A673 (cell line): ENCODE results near the gene PCDHAC2. TPM values are rescaled to one million over a fixed set of nuclear protein-coding genes. Genes with fewer than 3 reads are reported as not detected.

ENCODE experiments used
- BruUV-seq: library from RNA; stranded (reverse); fragments of 400-500 nt; replicated peaks from 2 replicates; lab custom pipeline; 2021; lab: Mats Ljungman, UMichigan
- CTCF ChIA-PET: fragments of 300-600 bp; sonication (Branson Sonifier 250); formaldehyde crosslinking; loops from one replicate; lab custom pipeline; 2022; ENCODE audit warnings: antibody characterized with exemption; lab: Charles Lee
- POLR2A ChIA-PET: fragments of 300-600 bp; sonication (Branson Sonifier 250); formaldehyde crosslinking; loops from one replicate; lab custom pipeline; 2022; ENCODE audit warnings: antibody characterized with exemption; ENCODE audit not compliant: low non-redundant PET; lab: Charles Lee
- DNase-seq: peaks from one replicate; pipeline ENCODE4 v3.0.0-alpha.2; 2015; ENCODE audit warnings: low spot score
- H3K27ac ChIP-seq: fragments of 200-600 bp; sonication (generic); 2 replicates; pipeline ENCODE4 v1.5.1; 2016; ENCODE audit warnings: mixed run types, low read depth, mild to moderate bottlenecking, mixed read lengths, antibody characterized with exemption, low read length; ENCODE audit not compliant: poor library complexity, severe bottlenecking
- H3K27me3 ChIP-seq: fragments of 200-600 bp; sonication (generic); replicated peaks from 2 replicates; pipeline ENCODE4 v1.6.1; 2017; ENCODE audit warnings: mixed run types, low read depth, mild to moderate bottlenecking, mixed read lengths, antibody characterized with exemption, low read length; ENCODE audit not compliant: insufficient read depth, poor library complexity
- H3K36me3 ChIP-seq: fragments of 200-600 bp; sonication (generic); 2 replicates; pipeline ENCODE4 v1.6.1; 2016; ENCODE audit warnings: mixed run types, mild to moderate bottlenecking, mixed read lengths, antibody characterized with exemption, low read length; ENCODE audit not compliant: insufficient read depth, poor library complexity, severe bottlenecking
- H3K4me1 ChIP-seq: fragments of 200-600 bp; sonication (generic); 2 replicates; pipeline ENCODE4 v1.6.1; 2017; ENCODE audit warnings: mixed run types, mild to moderate bottlenecking, mixed read lengths, antibody characterized with exemption, low read length; ENCODE audit not compliant: insufficient read depth, poor library complexity, severe bottlenecking
- H3K4me3 ChIP-seq: fragments of 200-600 bp; sonication (generic); 2 replicates; pipeline ENCODE4 v1.5.1; 2016; ENCODE audit warnings: low read depth, mixed run types, mild to moderate bottlenecking, mixed read lengths, low read length; ENCODE audit not compliant: poor library complexity, severe bottlenecking
- H3K9me3 ChIP-seq: fragments of 200-600 bp; sonication (generic); 2 replicates; pipeline ENCODE4 v1.6.1; 2016; ENCODE audit warnings: mixed run types, low read depth, mild to moderate bottlenecking, mixed read lengths, antibody characterized with exemption, low read length; ENCODE audit not compliant: poor library complexity, severe bottlenecking
- CTCF ChIP-seq: fragments of 300-800, 200-600 bp; sonication (generic); conservative IDR thresholded peaks from 2 replicates; pipeline ENCODE4 v1.5.1; 2017; ENCODE audit warnings: low read depth, mild to moderate bottlenecking, antibody characterized with exemption, low read length, moderate library complexity, mixed read lengths
- EZH2 ChIP-seq: fragments of 200-600 bp; sonication (generic); IDR thresholded peaks from 2 replicates; pipeline ENCODE4 v1.6.1; 2017; ENCODE audit warnings: borderline replicate concordance, low read depth, mild to moderate bottlenecking, mixed read lengths, antibody characterized with exemption, low read length; ENCODE audit not compliant: poor library complexity, severe bottlenecking
- intact Hi-C: fragments of 100-400 bp; cut with micrococcal nuclease; formaldehyde crosslinking; loops from one replicate; pipeline ENCODE4 v1.10.0; 2022; ENCODE audit not compliant: unreplicated experiment
- total RNA-seq: library from RNA; stranded (reverse); gene quantifications from 2 replicates; pipeline ENCODE4 v1.2.3, GENCODE V29; 2021

The PCDHAC2 gene
- total RNA-seq, 1 experiment from 2014 or later: 6.8 TPM

- intact Hi-C loops: loop anchor here (1.0 to 5.0 kb wide), 2 partner anchors 35 to 38 kb away; partner anchors contain the start of gene PCDHAC2
- Histone ChIP-seq H3K27me3 (no peaks in the 10 kb centered on the region), H3K36me3 (no peaks in the 10 kb centered on the region), H3K9me3 (no peaks in the 10 kb centered on the region), H3K27ac (peak overlapping the region; percentile 91), H3K4me3 (peak overlapping the region; percentile 38), H3K4me1 (peaks cover 72% of the 10 kb centered on the region)
- POLR2A ChIA-PET: interaction anchor here (1.3 kb wide), 1 partner anchor 38 kb away, joined by 4 read pairs; no protein-coding TSS in a partner anchor
- CTCF ChIA-PET: no interaction called here
- DNase-seq: peak; percentile 98
- TF ChIP-seq EZH2: no peak
- no peak for TF ChIP-seq CTCF
- BruUV-seq: no TSS peak
Measured at GRCh38 chr5:141001844-141002604, 35.7 kb downstream of the PCDHAC2 start.

DNA sequence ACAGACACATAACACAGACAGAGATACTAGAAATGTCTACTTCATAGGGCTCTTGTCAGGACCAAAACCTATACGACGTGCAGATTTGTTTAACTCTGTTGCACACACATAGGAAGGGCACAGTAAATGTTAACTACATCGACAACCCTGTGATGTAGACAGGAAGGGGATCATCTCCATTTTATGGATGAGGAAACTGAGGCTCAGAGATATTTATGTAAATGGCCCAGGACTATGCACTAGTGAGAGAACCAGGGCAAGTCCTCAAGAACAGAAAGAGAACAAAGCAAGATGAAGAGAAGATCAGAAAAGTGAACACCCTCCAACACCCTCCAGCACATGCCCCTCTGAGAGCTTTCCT is 36.3 kb downstream of the PCDHAC2 start:
- BruUV-seq: no TSS peak
- Histone ChIP-seq H3K36me3 (no peaks in the 10 kb centered on the region), H3K4me1 (peaks cover 68% of the 10 kb centered on the region), H3K27ac (peak overlapping the region; percentile 91), H3K4me3 (peak overlapping the region; percentile 38), H3K27me3 (no peaks in the 10 kb centered on the region), H3K9me3 (no peaks in the 10 kb centered on the region)
- DNase-seq: no peak
- ChIA-PET POLR2A (no interaction called here), CTCF (no interaction called here)
- intact Hi-C loops: loop anchor here (1.0 to 5.0 kb wide), 2 partner anchors 35 to 38 kb away; partner anchors contain the start of gene PCDHAC2
- TF ChIP-seq CTCF: no peak
- TF ChIP-seq EZH2: no peak

DNA sequence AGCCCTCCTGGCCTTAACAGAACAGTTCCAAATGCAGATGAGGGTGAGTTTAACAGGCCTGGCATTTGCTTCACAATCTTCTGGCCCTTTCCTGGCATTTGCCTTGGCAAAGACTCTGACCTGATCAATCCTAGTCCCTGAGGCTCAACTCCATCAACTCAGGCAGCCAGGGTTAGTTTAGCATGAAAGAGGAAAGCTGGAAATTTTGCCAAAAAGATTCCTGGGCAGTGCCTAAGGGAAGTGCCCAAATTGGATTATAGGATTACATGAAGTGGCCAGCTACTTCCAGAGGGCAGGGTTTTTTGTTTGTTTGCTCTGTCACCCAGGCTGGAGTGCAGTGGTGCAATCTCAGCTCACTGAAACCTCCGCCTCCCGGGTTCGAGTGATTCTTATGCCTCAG is 36.8 kb downstream of the PCDHAC2 start:
- intact Hi-C loops: loop anchor here (5.0 kb wide), 1 partner anchor 36 kb away; the partner anchor contains the start of gene PCDHAC2

More for the DNA sequence above, 36.8 kb downstream of the PCDHAC2 start:
- peaks cover 64% of the 10 kb centered on the region for H3K4me1 ChIP-seq
- no peak overlapping the region for H3K4me3 ChIP-seq
- H3K27ac ChIP-seq: peak overlapping the region; percentile 91
- TF ChIP-seq EZH2: no peak
- no peak for TF ChIP-seq CTCF
- peak; percentile 74 for DNase-seq
- ChIA-PET POLR2A (no interaction called here), CTCF (interaction anchor here (0.6 kb wide), 1 partner anchor 759 kb away, joined by 4 read pairs; no protein-coding TSS in a partner anchor)
- H3K27me3 ChIP-seq: no peaks in the 10 kb centered on the region
- no peaks in the 10 kb centered on the region for H3K36me3 ChIP-seq
- H3K9me3 ChIP-seq: no peaks in the 10 kb centered on the region
- no TSS peak for BruUV-seq
